Activated CD8-positive, alpha-beta T cell treated with anti-CD3 and anti-CD28 coated beads for 36 hours (primary cell): ENCODE data around the gene PTH1R. TPM values are rescaled to one million over a fixed set of nuclear protein-coding genes. Genes with fewer than 3 reads are reported as not detected.

Experiments
- ATAC-seq: fragments of 200-7000 bp; cut with Tn5 transposase; one replicate; pipeline ENCODE4 v1.10.0; 2021; ENCODE audit warnings: mild to moderate bottlenecking, moderate library complexity
- CTCF ChIA-PET: fragments of 350-600 bp; sonication (Branson Sonifier 250); formaldehyde crosslinking; loops from one replicate; lab custom pipeline; 2021; ENCODE audit warnings: antibody characterized with exemption; lab: Charles Lee
- POLR2A ChIA-PET: fragments of 350-600 bp; sonication (Branson Sonifier 250); formaldehyde crosslinking; loops from one replicate; lab custom pipeline; 2021; ENCODE audit warnings: antibody characterized with exemption; lab: Charles Lee
- DNase-seq: peaks from one replicate; pipeline ENCODE4 v3.0.0-alpha.2; 2020
- H3K27ac Mint-ChIP-seq: one replicate; pipeline ENCODE4 v1.8.0; 2021; ENCODE audit warnings: mild to moderate bottlenecking, mixed read lengths
- H3K27me3 Mint-ChIP-seq: one replicate; pipeline ENCODE4 v1.8.0; 2021; ENCODE audit warnings: mixed read lengths
- H3K36me3 Mint-ChIP-seq: one replicate; pipeline ENCODE4 v1.8.0; 2021; ENCODE audit warnings: low read depth, mixed read lengths
- H3K4me1 Mint-ChIP-seq: one replicate; pipeline ENCODE4 v1.8.0; 2021; ENCODE audit warnings: low read depth, mixed read lengths
- H3K4me3 Mint-ChIP-seq: one replicate; pipeline ENCODE4 v1.8.0; 2021; ENCODE audit warnings: mild to moderate bottlenecking, moderate library complexity, mixed read lengths
- H3K9me3 Mint-ChIP-seq: one replicate; pipeline ENCODE4 v1.8.0; 2021; ENCODE audit warnings: mixed read lengths
- intact Hi-C: fragments of 100-400 bp; cut with micrococcal nuclease; formaldehyde crosslinking; loops from one replicate; pipeline ENCODE4 v1.10.0; 2022
- total RNA-seq, 2 experiments: library from RNA; stranded (reverse); gene quantifications; one replicate each; pipeline ENCODE4 v1.2.3, GENCODE V29; 2021
- TF ChIP-seq, protein P1 (sequence below): fragments of 200-600 bp; IDR thresholded peaks from one replicate; pipeline ENCODE4 v1.8.0; 2022; ENCODE audit warnings: antibody characterized with exemption, mild to moderate bottlenecking

PTH1R gene
- total RNA-seq, 2 experiments from 2014 or later, result not detected

DNA sequence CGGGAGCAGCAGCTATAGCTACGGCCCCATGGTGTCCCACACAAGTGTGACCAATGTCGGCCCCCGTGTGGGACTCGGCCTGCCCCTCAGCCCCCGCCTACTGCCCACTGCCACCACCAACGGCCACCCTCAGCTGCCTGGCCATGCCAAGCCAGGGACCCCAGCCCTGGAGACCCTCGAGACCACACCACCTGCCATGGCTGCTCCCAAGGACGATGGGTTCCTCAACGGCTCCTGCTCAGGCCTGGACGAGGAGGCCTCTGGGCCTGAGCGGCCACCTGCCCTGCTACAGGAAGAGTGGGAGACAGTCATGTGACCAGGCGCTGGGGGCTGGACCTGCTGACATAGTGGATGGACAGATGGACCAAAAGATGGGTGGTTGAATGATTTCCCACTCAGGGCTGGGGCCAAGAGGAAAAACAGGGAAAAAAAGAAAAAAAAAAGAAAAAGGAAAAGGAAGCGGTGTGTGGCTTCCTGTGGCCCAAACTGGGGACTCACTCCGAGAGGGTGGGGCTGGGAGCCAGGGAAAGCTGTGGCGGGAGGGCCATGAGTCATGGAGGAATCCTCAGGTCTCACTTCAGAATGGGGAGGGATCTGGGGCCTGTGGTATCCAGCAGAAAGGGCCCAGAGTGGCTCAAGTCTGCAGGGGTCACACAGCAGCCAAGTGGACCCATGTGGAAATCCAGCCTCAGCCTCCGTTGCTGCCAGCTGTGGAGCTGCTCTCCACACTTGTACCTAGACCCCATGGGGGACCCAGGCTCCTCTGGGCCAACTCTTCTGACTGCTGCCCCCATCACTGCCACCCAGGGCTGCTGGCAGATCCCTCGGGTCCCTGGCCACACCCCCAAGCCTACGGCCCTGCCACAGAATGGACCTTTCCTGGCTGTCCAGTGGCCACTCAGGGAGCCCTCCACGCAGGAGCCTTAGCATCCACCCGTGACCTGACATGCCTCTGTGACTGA, 26.1 kb downstream of the PTH1R start:
- H3K27ac Mint-ChIP-seq, result no peak overlapping the region
- no peaks in the 10 kb centered on the region for H3K4me1 Mint-ChIP-seq
- peaks cover 5% of the 10 kb centered on the region for H3K27me3 Mint-ChIP-seq
- CTCF ChIA-PET, result no interaction called here
- no peaks in the 10 kb centered on the region for H3K36me3 Mint-ChIP-seq
- DNase-seq (no peak), ATAC-seq (no peak)
- no peaks in the 10 kb centered on the region for H3K9me3 Mint-ChIP-seq
- POLR2A ChIA-PET, result no interaction called here
- no peak overlapping the region for H3K4me3 Mint-ChIP-seq
- intact Hi-C loops, result no loop called here
- TF ChIP-seq, protein P1, sequence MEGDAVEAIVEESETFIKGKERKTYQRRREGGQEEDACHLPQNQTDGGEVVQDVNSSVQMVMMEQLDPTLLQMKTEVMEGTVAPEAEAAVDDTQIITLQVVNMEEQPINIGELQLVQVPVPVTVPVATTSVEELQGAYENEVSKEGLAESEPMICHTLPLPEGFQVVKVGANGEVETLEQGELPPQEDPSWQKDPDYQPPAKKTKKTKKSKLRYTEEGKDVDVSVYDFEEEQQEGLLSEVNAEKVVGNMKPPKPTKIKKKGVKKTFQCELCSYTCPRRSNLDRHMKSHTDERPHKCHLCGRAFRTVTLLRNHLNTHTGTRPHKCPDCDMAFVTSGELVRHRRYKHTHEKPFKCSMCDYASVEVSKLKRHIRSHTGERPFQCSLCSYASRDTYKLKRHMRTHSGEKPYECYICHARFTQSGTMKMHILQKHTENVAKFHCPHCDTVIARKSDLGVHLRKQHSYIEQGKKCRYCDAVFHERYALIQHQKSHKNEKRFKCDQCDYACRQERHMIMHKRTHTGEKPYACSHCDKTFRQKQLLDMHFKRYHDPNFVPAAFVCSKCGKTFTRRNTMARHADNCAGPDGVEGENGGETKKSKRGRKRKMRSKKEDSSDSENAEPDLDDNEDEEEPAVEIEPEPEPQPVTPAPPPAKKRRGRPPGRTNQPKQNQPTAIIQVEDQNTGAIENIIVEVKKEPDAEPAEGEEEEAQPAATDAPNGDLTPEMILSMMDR, result no peak

DNA sequence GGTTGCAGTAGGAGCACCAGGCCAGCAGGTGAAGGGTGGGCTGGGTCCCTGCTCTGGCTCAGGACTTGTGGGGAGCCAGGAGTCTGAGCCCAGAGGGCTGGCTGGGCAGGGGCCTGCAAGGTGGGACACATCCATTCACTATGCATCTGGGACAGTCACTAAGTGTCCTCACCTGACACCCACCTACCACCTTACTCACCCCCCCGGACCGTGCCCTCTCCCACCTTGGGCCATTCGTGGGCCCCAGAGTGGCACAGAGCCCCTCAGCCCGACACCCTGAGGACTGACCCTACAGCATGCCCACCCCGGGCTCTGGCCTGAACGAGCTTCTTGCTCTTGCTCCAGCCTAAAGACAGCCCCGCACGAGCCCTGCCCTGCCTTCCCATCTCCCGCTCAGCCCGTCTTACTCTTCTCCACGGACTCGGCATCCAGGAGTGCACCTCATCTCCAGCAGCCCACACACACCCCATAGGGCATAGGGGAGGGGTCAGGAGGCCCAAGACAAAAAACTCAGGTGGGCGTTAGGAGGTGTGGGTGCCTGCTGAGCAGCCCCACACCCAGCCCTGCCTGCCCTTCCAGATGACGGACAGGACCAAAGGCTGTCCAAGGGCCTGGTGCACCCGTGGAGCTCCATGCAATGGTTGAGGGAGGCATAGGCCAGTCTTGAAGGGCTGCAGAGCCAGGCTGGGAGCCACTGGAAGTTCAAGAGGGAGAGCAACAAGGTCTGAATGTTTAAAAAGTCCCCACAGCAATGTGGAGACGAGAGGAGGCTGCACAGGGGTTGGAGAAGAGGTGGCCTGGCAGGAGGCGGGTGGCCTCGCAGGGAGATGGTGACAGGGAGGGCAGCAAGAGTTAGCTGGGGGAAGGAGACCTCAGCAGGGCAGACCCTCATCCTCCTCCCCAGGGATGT, 27.0 kb downstream of the PTH1R start:
- POLR2A ChIA-PET, result no interaction called here
- Mint-ChIP-seq H3K27me3 (no peaks in the 10 kb centered on the region), H3K4me3 (no peak overlapping the region), H3K36me3 (no peaks in the 10 kb centered on the region), H3K9me3 (no peaks in the 10 kb centered on the region), H3K27ac (no peak overlapping the region), H3K4me1 (peaks cover 5% of the 10 kb centered on the region)
- intact Hi-C loops, result no loop called here
- TF ChIP-seq, protein P1, result no peak
- CTCF ChIA-PET, result no interaction called here
- DNase-seq (no peak), ATAC-seq (no peak)

DNA sequence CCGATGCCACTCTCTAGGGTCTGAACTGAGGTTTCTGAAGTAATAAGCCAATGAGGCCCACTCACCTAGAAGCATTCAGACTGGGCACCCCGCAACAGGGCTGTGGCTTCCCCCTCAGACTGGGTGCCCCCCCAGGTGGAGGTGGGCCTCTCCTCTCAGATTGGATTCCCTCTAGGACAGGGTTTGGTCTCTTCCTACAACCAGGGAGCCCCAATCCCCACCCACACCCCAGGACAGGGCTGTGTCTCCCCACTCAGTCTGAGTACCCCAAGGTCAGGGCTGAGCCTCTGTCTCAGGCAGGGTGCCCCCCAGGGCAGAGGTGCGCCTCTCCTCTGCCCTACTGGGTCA, 27.7 kb downstream of the PTH1R start:
- no peaks in the 10 kb centered on the region for H3K36me3 Mint-ChIP-seq
- TF ChIP-seq, protein P1, result no peak
- ATAC-seq (no peak), DNase-seq (no peak)
- ChIA-PET CTCF (no interaction called here), POLR2A (no interaction called here)
- no peaks in the 10 kb centered on the region for H3K9me3 Mint-ChIP-seq
- peaks cover 6% of the 10 kb centered on the region for H3K4me1 Mint-ChIP-seq
- no peak overlapping the region for H3K4me3 Mint-ChIP-seq
- H3K27me3 Mint-ChIP-seq, result no peaks in the 10 kb centered on the region
- no peak overlapping the region for H3K27ac Mint-ChIP-seq
- intact Hi-C loops, result no loop called here

DNA sequence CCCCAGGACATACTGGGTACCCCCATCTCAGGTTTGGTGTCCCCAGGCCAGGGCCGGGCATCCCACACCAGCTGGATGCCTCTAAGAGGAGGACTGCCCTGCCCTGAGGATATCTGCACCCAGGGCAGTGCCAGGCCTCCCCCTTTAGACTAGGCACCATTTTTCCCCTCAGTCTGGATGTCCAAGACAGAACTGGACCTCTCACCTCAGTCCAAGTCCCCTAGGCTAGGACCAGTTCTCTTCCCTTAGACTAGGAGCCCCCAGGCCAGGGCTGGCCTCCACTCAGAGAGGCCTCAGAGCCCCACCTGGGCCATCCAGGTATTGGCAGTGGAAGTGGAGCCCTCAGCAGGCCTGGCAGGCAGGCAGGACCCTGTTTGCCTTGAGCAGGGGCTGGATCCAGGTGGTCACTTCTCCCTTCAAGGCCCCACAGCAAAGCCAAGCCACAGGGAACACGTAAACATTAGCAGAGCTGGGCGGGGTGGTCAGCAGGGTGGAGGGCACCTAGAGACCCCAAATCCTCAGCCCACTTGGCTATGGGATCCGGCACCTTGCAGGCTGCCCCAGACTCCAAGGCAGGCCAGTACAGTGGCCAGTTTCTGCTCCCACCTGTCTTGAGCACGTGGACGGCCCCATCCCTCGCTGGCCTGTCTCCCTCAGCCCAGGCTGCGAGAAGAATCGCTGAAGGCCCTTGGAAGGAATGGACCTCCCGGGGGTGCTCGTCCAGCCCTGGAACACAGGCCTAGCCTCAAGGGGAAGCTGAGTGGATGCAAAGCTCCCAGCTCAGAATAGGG, 28.3 kb downstream of the PTH1R start:
- ATAC-seq (no peak), DNase-seq (no peak)
- intact Hi-C loops, result no loop called here
- TF ChIP-seq, protein P1, result no peak
- H3K27ac Mint-ChIP-seq, result no peak overlapping the region
- ChIA-PET POLR2A (no interaction called here), CTCF (interaction anchor here (1.6 kb wide), 1 partner anchor 11 kb away, joined by 5 read pairs; no protein-coding TSS in a partner anchor)
- no peaks in the 10 kb centered on the region for H3K9me3 Mint-ChIP-seq
- H3K36me3 Mint-ChIP-seq, result no peaks in the 10 kb centered on the region
- H3K4me3 Mint-ChIP-seq, result no peak overlapping the region
- peaks cover 6% of the 10 kb centered on the region for H3K4me1 Mint-ChIP-seq
- no peaks in the 10 kb centered on the region for H3K27me3 Mint-ChIP-seq
